OCI-LY3 (cell line): ENCODE data around the gene COMMD10.

Experiments
- H2AFZ ChIP-seq: fragments of 200-600, 300-600 bp; shearing (Covaris generic); 2 replicates; pipeline ENCODE4 v1.6.0; 2014; ENCODE audit warnings: antibody characterized with exemption, low read depth, low read length
- H3K27ac ChIP-seq: fragments of 200-600, 300-600 bp; sonication (generic); 2 replicates; pipeline ENCODE4 v1.5.1; 2014; ENCODE audit warnings: mild to moderate bottlenecking, low read length, moderate library complexity, mixed read lengths
- H3K27me3 ChIP-seq: fragments of 200-600, 300-600 bp; sonication (generic); 2 replicates; pipeline ENCODE4 v1.6.1; 2014; ENCODE audit warnings: low read depth, low read length, mixed read lengths
- H3K36me3 ChIP-seq: fragments of 200-600, 300-600 bp; sonication (generic); replicated peaks from 2 replicates; pipeline ENCODE3; 2014; ENCODE audit warnings: low read depth, low read length, mixed read lengths
- H3K4me1 ChIP-seq: fragments of 300-600, 200-600 bp; sonication (generic); 2 replicates; pipeline ENCODE4 v1.6.1; 2014; ENCODE audit warnings: low read length, mixed read lengths
- H3K4me2 ChIP-seq: fragments of 200-600, 300-600 bp; sonication (generic); 2 replicates; pipeline ENCODE4 v1.6.1; 2014; ENCODE audit warnings: low read length, mixed read lengths
- H3K4me3 ChIP-seq: fragments of 300-600, 200-600 bp; sonication (generic); 2 replicates; pipeline ENCODE4 v1.5.1; 2014; ENCODE audit warnings: antibody characterized with exemption, mild to moderate bottlenecking, low read length, moderate library complexity
- H3K79me2 ChIP-seq: fragments of 300-600, 200-600 bp; shearing (Covaris generic); 2 replicates; pipeline ENCODE4 v1.6.1; 2014; ENCODE audit warnings: mild to moderate bottlenecking, low read length, mixed read lengths
- H3K9ac ChIP-seq: fragments of 300-600, 200-600 bp; shearing (Covaris generic); 2 replicates; pipeline ENCODE4 v1.6.0; 2014; ENCODE audit warnings: mild to moderate bottlenecking, low read length, moderate library complexity
- H3K9me3 ChIP-seq: fragments of 200-600, 300-600 bp; shearing (Covaris generic); 2 replicates; pipeline ENCODE4 v1.6.1; 2014; ENCODE audit warnings: low read length, mixed read lengths; ENCODE audit not compliant: insufficient read depth
- H4K20me1 ChIP-seq: fragments of 200-600, 300-600 bp; sonication (generic); 2 replicates; pipeline ENCODE4 v1.6.1; 2016; ENCODE audit warnings: low read length, mixed read lengths; ENCODE audit not compliant: insufficient read depth
- CTCF ChIP-seq: fragments of 200-600, 300-600 bp; sonication (generic); IDR thresholded peaks from 2 replicates; pipeline ENCODE4 v1.5.1; 2014; ENCODE audit warnings: antibody characterized with exemption, low read length, low read depth
- EZH2phosphoT487 ChIP-seq: fragments of 200-600 bp; shearing (Covaris generic); IDR thresholded peaks from 2 replicates; pipeline ENCODE4 v1.6.1; 2018; ENCODE audit warnings: antibody characterized with exemption, mixed run types, low read depth

COMMD10 gene

GRCh38 chr5:116313366-116313765, 228.5 kb downstream of the COMMD10 start:
- no peak overlapping the region for H3K4me3 ChIP-seq
- H3K4me1 ChIP-seq, result no peaks in the 10 kb centered on the region
- no peak overlapping the region for H3K9ac ChIP-seq
- H2AFZ ChIP-seq, result no peak overlapping the region
- H3K79me2 ChIP-seq, result no peaks in the 10 kb centered on the region
- no peak overlapping the region for H3K4me2 ChIP-seq
- no peaks in the 10 kb centered on the region for H4K20me1 ChIP-seq
- TF ChIP-seq CTCF (no peak), EZH2phosphoT487 (no peak)
- peaks cover 13% of the 10 kb centered on the region for H3K36me3 ChIP-seq
- 0 out of 2 replicates have a peak, but pooled peaks cover 2% of the 10 kb centered on the region for H3K9me3 ChIP-seq
- H3K27ac ChIP-seq, result no peak overlapping the region
- no peaks in the 10 kb centered on the region for H3K27me3 ChIP-seq

GRCh38 chr5:116315531-116315930, 230.7 kb downstream of the COMMD10 start:
- no peak overlapping the region for H3K4me2 ChIP-seq
- H3K9me3 ChIP-seq, result no peaks in the 10 kb centered on the region
- H3K27me3 ChIP-seq, result no peaks in the 10 kb centered on the region
- TF ChIP-seq CTCF (no peak), EZH2phosphoT487 (no peak)
- peaks cover 14% of the 10 kb centered on the region for H3K36me3 ChIP-seq
- H4K20me1 ChIP-seq, result no peaks in the 10 kb centered on the region
- no peaks in the 10 kb centered on the region for H3K79me2 ChIP-seq
- no peaks in the 10 kb centered on the region for H3K4me1 ChIP-seq
- H2AFZ ChIP-seq, result no peak overlapping the region
- no peak overlapping the region for H3K27ac ChIP-seq
- H3K9ac ChIP-seq, result no peak overlapping the region
- H3K4me3 ChIP-seq, result no peak overlapping the region

GRCh38 chr5:116318091-116318854, 233.4 kb downstream of the COMMD10 start:
- H4K20me1 ChIP-seq, result no peaks in the 10 kb centered on the region
- H3K36me3 ChIP-seq, result peaks cover 14% of the 10 kb centered on the region
- H3K4me3 ChIP-seq, result no peak overlapping the region
- TF ChIP-seq EZH2phosphoT487, result no peak
- no peak for TF ChIP-seq CTCF
- H3K27me3 ChIP-seq, result no peaks in the 10 kb centered on the region
- no peaks in the 10 kb centered on the region for H3K79me2 ChIP-seq
- no peak overlapping the region for H2AFZ ChIP-seq
- H3K9ac ChIP-seq, result no peak overlapping the region
- H3K4me2 ChIP-seq, result no peak overlapping the region
- H3K4me1 ChIP-seq, result no peaks in the 10 kb centered on the region
- H3K9me3 ChIP-seq, result no peaks in the 10 kb centered on the region
- H3K27ac ChIP-seq, result no peak overlapping the region

GRCh38 chr5:116320486-116320885, 235.7 kb downstream of the COMMD10 start:
- Histone ChIP-seq H3K9ac (no peak overlapping the region), H3K79me2 (no peaks in the 10 kb centered on the region), H4K20me1 (no peaks in the 10 kb centered on the region), H3K4me2 (no peak overlapping the region), H3K4me3 (no peak overlapping the region), H3K36me3 (peaks cover 14% of the 10 kb centered on the region), H3K4me1 (no peaks in the 10 kb centered on the region), H2AFZ (no peak overlapping the region), H3K27me3 (no peaks in the 10 kb centered on the region), H3K9me3 (no peaks in the 10 kb centered on the region), H3K27ac (no peak overlapping the region)
- TF ChIP-seq EZH2phosphoT487 (no peak), CTCF (no peak)
